ENCODE data around the gene MSLN.

Gene MSLN

GRCh38 chr16:778447-778846, 17.9 kb downstream of the MSLN start:
- FAIRE-seq: no peak

- FAIRE-seq: no peak
Observed at GRCh38 chr16:778909-779527, 18.5 kb downstream of the MSLN start.

GRCh38 chr16:779561-779960, 19.0 kb downstream of the MSLN start:
- no peak for FAIRE-seq

- FAIRE-seq: no peak
Observed at GRCh38 chr16:780296-780695, 19.8 kb downstream of the MSLN start.

GRCh38 chr16:781346-782010, 20.9 kb downstream of the MSLN start:
- FAIRE-seq: no peak

GRCh38 chr16:782258-782657, 21.7 kb downstream of the MSLN start:
- no peak for FAIRE-seq

GRCh38 chr16:782766-783403, 22.4 kb downstream of the MSLN start:
- no peak for FAIRE-seq

GRCh38 chr16:783404-784161, 23.0 kb downstream of the MSLN start:
- no peak for FAIRE-seq

GRCh38 chr16:784431-784830, 23.9 kb downstream of the MSLN start:
- no peak for FAIRE-seq

- no peak for FAIRE-seq
Observed at GRCh38 chr16:785563-786535, 25.3 kb downstream of the MSLN start.

GRCh38 chr16:787321-787966, 26.9 kb downstream of the MSLN start:
- no peak for FAIRE-seq

GRCh38 chr16:787978-788398, 27.5 kb downstream of the MSLN start, which contains the start of gene RPUSD1:
Gene RPUSD1 (minus strand): TSS chr16:788381. CDS start chr16:787737, 644 bp downstream.
- FAIRE-seq: no peak

- no peak for FAIRE-seq
Observed at GRCh38 chr16:788399-789126, 28.0 kb downstream of the MSLN start, which contains the start of gene CHTF18. Gene CHTF18 (plus strand): TSS chr16:788620. CDS start chr16:788685, 65 bp downstream.

- FAIRE-seq: no peak
Observed at GRCh38 chr16:789191-789850, 28.8 kb downstream of the MSLN start.

GRCh38 chr16:790086-790485, 29.6 kb downstream of the MSLN start:
- FAIRE-seq: no peak

GRCh38 chr16:791131-791530, 30.6 kb downstream of the MSLN start:
- FAIRE-seq: no peak

GRCh38 chr16:792221-792995, 31.9 kb downstream of the MSLN start:
- FAIRE-seq: no peak

GRCh38 chr16:793414-793813, 32.9 kb downstream of the MSLN start:
- no peak for FAIRE-seq

GRCh38 chr16:794091-794822, 33.7 kb downstream of the MSLN start:
- no peak for FAIRE-seq

All from colon (tissue), 2 donors.